GM21526 (cell line): Measurements from ENCODE around the gene ELFN2.

ENCODE experiments used
- ATAC-seq: cut with Tn5 transposase; IDR thresholded peaks from one replicate; pipeline ENCODE4 v1.9.1; 2021; ENCODE audit warnings: moderate library complexity; ENCODE audit not compliant: unreplicated experiment, low FRiP score

ELFN2 gene

DNA sequence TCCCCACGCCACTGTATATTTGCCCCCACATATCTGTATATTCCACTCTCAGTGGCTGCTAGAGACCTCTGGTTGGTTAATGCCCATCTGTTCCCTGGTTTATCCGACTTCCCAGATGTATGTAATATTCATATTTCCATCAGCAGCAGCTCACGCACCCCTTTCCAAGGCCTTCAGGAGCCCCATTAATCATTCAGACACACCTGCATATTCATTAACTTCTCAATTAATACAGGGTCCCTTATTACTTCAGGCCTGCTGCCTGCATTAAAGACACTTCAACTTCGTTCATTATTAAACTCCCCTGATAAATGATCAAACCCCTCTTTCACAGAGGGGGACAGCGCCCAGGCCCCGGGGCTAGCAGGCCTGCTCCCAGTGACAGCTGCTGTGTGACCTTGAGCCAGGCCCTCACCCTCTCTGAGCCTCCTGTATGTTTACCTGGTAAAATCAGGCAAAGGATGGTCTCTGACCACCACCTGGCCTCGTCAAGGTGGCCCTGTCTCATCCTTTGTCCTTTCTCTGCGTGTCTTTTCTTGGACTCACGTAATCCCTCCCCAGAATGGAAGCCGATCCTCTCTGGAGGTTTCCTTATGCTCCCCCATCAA lies 34.5 kb downstream of the ELFN2 start:
- no peak for ATAC-seq

DNA sequence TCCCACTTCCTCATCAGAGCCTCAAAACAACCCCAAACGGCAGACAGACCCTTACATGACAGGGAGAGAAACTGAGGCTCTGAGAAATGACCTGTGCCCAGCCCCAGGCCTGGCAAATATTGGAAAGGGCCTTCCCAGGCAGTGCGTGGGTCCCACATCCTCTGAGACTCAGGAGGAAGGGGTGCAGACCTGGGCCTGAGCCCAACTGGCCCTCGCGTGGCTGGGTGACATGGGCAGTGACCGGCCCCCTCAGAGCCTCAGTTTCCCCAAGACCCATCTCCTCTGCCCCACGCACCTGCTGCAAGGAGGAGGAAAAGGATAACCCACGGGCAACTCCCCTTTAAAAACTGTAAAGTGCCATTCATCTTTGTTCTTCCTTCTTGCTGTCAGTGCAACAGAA lies 35.6 kb downstream of the ELFN2 start:
- ATAC-seq, result no peak

DNA sequence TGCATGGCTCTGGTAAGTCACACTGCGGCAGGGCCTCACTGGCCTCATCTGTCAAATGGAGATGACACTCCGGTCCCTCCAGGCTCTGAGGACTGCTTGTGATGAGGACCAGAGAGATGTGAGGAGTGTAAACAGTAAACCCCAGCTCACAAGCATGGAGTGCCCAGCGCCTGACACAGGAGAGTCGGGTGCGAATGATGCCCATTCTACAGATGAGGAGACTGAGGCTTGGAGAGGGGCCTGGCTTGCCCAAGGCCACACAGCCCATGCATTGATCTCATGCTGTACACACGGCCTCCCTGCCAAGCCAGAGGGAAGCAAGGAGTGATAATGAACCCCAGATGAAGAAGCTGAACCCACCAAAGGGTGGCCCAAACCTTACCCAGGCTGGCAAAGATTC lies 37.2 kb downstream of the ELFN2 start:
- ATAC-seq, result no peak

DNA sequence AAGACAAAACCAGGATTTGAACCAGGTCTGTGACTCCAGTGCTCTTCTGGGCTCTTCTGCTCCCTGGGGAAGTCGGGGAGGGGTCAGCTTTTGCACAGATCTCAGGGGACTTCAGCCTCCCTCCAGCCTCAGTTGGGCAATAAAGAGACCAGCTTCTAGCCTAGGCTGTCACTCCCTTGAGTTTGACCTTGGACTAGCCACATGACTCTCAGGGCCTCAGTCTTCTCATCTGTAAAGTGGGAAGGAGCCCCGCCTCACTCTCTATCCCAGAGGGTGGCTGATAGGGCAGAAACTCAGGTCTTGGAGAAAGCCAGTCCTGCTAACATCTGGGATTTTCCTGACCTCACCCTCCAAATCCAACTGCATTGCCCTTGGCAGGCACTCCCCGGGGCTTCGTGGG lies 38.7 kb downstream of the ELFN2 start:
- ATAC-seq, result no peak

DNA sequence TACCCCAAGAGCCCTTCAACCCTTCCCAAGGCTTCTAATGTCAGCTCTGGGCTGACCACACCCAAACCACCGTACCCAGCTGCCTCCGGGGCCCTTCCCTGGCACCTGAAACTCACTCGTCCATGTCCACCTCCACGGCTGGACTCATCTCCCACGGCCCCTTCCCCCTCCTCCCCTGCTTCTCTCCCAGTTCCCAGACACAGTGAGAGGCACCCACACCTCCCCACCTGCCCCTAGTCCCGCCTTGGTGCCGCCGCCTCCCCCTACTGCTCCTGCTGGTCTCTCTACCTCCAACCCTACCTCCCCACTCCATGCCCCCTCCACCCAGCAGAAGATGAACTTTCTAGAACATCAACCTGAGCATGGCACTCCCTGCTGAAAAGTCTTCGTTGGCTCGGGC lies 39.5 kb downstream of the ELFN2 start:
- ATAC-seq, result no peak

DNA sequence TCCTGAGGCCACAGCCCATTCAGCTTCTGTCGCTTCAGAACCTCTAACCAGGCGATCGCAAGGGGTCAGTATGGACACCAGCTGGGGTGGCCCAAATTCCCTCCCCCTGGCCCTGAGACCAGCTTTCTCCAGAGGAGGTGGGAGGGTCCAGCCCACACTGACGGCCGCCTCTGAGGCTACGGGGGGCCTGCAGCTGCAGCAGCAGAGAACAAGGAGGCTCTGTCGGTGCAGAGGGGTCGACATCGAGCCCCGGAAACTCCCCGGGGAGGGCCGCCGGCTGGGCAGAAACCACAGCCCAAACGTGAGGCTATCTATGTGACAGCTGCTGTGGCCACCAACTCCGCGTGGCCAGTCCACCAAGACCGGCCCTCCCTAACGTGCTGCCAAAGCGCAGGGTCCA lies 40.8 kb downstream of the ELFN2 start:
- ATAC-seq, result no peak

DNA sequence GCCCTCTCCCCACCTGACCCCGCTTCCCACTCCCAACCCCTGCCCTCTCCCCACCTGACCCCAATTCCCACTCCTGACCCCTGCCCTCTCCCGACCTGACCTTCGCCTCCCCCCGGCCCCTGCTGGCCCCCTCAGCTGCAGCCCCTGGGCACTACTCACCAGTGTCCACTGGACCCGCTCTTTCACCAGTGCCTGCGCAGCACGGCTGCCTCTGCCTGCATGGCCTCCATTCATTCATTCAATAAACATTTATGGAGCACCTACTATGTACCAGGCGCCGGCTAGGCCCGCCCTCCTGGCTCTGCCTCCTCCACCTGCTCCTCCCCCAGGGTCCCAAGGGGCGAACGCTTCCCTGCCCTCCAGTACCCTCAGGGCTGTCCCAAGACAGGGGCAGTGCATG lies 42.6 kb downstream of the ELFN2 start:
- no peak for ATAC-seq

DNA sequence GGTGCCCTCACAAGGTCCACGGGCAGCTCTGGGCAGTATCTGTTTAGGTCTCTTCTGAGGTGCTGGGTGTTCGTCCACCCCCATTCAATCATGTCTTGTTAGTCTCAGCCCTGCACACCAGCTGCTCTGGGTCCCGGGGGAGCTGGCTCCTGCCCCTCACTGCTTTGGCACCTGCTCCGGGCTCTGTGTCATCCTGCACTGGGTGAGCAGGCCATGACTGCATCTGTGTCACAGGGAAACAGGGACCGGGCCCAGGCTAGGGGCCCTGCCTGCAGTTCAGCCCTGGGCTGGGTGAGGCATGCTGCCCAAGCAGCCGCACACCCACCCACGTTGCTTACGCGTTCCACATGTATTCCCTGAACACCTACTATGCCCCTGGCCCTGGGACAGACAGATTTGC lies 43.9 kb downstream of the ELFN2 start:
- ATAC-seq, result no peak

DNA sequence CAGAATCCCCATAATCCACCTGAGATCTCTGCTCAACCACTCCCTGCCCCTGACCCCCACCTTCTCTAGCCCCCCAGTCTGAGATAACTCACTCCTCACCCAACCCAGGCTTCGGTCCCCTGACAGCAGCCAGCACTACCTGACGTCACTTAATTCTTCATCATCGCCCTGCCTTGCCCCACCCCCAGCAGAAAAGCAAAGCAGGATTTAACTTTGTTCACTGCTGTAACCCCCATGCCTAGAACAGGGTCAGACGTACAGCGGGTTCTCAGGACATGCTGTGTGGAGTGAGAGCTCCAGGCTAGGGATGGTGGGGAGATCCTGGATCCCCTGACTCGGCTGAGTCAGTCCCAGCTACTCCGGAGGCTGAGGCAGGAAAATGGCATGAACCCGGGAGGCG lies 45.8 kb downstream of the ELFN2 start:
- no peak for ATAC-seq

DNA sequence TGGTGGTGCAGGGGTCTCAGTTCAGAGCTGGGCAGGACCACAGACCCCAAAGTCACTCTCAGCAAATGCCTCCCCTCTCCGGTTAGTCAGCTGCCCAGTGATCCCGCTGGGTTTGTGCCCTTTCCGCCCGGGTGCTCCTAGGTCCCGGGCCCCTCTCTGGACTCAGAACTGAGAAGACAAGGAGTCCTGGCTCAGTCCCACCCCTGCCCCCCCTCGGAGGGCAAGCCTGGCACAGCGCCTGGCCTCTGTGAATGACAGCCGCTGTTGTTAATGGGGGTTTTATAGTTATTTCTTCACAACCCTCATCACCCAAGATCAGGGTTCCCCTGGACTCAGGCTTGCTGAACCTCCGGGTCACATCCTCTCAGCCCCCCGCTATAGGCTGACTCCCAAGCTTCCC lies 47.6 kb downstream of the ELFN2 start:
- ATAC-seq, result no peak

DNA sequence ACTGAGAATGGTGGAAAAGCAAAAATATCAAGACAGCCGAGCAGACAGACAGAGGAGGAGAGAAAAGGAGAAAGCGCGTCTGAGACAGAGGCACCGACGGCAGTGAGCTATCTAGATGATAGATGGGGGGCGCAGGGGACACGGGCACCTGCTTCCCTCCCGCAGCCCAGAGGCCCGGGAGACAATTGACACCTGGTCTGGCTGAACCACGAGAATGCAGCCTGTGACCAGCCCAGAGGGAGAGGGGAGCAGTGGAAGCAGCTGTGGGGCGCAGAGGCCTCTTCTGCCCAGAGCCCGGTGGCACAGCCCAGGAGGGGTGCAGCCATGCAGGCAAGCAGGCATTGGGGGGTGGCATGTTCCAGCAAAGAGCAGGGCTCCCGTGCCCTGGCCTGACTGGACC lies 48.2 kb downstream of the ELFN2 start:
- ATAC-seq, result no peak

DNA sequence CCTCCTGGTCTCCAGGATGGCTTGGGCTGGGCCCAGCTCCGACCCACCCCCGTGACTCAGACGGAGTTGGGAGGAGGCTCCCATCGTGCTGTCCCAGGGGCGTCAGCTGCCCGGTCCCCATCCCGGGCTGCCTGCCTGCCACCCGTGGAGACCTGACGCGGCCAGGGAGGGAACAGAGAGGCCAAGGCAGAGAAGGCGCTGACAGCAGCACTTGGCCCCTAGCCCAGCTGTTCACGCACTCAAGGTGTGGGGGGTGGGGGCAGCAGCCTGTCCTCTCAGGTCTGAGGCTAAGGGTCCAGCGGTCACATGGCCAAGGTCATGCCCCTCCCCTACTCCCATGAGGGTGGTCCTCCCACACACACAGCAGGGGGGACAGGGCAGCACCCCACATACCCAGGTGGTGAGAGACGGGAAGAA lies 48.6 kb downstream of the ELFN2 start:
- ATAC-seq, result no peak

DNA sequence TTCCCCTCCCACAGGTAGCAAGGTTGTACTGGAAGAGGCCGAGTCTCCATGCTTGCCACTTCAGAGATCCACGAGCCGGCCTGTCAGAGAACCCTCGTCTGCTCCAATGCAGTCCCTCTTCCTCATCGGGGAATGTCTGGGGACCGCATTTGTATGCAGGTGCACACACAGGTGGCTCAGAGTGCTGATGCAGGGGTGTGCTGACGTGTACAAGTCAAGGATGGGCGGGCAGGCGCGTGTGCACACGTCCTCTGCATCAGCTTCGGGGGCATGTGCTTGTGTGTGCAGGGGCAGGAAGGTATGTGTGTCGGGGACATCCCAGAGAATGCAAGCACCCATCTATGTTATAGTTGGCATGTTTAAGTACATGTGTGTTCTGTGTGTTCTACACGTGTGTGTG lies 49.4 kb downstream of the ELFN2 start:
- ATAC-seq, result no peak

DNA sequence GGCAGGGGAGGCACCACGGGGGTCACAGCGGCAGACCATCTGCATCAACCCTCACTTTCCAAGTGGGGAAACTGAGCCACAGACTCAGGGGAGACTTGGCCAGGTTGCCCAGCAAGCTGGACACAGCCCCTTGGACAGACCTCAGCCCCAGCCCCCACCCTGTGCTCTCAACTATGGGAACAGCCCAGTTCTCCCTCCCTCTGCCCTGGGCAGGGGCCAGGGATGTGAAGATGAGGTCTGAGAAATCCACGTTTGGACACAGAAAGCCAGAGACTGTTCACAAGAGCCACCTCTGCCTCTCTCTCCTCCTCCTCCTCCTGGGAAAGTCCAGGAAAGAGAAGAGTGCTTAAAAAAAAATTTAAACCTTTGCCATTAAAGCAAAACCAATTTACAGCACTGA lies 50.1 kb downstream of the ELFN2 start:
- ATAC-seq, result no peak

DNA sequence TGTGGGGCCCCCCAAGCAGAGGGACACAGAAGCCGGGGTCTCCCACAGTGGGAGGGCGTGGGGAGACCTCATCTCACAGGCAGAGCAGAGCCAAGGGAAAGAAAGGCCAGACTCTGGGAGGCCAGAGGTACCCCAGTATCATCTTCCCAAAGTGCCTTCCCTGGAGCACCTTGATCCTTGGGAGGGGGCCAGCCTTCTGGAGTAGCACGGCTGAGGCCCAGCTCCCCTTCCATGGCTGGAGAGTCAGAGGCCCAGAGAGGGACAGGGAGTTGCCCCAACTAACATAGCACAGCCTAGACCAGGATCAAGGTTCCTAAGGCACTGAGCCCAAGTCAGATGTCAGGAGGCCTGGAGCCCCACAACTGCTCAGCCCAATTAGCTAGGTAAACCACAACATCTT lies 50.6 kb downstream of the ELFN2 start:
- no peak for ATAC-seq

DNA sequence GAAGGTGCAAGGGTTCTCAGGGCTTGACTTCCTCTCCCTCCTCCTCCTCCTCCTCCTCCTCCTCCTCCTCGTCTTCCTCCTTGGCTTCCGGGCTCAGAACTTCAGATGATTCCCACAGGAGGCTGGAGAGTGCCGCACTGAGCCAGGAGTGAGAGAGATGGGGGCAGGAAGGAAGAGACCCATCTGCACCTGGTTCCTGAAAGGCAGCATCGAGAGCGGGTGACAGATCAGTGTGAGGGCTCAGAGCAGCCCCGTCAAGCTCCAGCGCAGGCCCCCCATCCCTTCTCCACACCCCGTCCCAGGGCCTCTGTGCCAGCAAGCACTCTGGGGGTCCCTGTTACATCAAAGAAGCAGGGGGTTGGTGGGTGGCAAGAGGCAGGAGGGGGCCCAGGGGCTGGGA lies 51.5 kb downstream of the ELFN2 start:
- no peak for ATAC-seq

DNA sequence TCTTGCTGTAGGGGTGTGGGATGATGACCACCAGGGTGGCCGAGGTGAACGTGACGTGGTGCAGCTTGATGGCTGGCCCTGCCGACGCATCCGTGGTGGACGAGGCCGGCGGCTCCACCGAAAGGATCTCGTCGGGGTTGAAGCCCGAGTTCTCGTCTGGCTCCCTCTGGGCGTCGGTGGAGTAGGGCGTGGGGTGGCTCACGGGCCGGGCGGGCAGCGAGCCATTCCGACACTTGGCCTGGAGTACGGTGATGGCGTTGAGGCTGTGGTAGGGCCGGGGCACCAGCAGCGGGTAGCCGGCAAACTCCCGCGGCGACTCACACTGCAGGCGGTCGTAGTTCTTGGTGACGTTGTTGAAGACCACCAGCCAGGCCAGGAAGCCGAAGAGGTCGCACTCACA lies 52.7 kb downstream of the ELFN2 start:
- no peak for ATAC-seq

DNA sequence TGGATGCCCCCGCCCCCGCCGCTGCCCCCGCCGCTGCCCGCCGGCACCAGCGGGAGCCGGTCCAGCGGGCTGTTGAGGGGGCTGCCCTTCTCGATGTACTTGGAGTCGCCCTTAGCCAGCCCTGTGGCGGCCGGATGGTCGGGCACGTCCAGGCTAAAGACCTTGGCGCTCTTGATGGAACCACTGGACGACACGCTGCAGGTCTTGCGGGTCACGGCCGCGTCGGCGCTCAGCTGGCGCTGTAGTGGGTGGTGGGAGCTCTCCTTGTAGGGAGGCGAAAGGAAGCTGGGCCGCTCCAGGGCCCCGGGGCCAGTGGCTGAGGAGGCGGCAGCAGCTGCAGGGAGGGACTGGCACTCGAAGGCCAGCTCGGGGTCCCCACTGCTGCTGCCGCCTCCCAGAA lies 53.8 kb downstream of the ELFN2 start:
- ATAC-seq, result no peak

DNA sequence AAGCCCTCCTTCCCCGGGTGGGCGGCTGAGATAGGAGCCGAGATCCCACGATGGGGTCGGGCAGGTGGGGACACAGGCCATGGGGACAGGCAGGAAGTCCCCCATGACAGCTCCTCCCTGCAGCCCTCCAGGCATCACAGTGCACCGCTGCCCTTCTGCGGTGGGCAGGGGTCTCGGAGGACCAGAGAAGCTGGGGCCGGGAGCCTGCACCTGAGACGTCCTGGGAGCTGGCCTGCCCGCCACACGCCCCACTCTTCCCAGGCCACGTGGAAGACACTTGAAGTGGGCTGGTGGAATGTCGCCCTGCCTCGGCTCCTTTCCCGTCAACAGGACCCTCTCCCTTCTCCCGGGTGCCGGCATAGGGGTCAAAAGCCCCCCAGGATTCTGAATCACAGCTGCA lies 55.4 kb downstream of the ELFN2 start:
- no peak for ATAC-seq

DNA sequence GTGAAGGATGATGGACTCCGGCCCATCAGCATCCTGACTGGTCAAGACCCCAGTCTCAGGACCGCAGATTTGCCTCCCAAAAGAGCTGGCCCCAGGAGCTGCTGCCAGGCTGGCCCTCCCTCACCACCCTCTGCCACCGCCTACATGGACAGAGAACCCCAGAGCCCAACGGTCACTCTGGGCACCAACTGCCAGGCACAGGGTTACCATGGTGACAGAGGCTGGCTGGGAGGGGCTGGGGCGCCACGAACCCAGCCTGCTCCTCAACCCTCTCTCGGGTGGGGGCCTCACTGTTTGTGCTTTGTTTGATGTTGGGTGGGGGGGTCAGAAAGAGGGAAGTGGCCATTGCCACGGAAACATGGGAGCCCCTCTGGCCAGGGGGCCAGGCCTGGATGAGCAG lies 55.8 kb downstream of the ELFN2 start:
- ATAC-seq, result no peak

DNA sequence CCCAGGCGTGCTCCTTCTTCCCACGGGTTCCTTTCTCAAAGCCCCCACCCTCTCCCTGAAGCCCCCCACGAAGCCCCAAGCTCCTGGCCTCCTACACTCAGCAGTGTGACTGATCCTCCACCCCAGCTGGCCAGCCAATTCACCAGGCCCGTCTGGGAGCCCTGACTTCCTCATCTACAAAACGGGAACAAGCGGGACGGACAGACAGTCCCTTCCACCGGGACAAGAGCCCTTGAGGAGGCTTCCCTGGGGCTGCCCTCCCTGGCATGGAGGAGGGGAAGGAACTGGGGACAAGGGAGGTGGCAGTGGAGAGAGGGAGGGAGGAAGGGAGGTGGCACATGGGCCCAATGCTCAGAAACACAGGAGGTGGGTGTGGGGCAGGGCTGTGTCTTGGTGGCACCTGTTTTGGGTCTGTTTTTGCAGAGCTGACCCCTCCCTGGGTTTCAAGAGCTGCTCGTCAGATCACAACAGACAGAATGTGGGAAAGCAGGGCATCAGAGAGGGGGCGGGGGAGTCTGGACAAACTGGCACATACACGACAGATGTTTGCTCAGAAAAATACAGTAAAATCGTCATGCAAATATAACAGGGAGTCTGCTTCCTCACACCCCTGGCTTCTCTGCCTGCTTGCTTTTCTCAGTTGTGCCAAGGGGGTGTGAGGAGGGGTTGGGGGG lies 56.8 kb downstream of the ELFN2 start:
- no peak for ATAC-seq

DNA sequence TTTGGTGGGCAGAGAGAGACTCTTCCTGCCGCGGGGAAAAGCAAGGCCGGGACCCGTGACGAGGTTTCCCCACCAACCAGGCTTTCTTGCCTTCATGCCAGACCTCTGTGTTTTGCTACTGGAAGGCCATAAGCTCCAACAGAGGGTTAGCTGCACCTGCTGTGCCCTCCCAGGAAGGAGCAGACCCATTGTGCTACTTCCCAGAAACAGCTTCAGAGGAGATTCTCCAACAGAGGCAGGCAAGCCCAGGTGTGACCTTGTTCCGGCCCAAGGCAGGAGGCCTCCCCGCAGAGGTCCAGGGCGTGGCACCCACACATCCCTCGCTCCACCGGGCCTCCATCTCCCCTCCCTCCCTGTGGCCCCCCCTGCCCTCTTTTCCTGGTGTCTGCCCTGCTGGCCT lies 57.8 kb downstream of the ELFN2 start:
- no peak for ATAC-seq

DNA sequence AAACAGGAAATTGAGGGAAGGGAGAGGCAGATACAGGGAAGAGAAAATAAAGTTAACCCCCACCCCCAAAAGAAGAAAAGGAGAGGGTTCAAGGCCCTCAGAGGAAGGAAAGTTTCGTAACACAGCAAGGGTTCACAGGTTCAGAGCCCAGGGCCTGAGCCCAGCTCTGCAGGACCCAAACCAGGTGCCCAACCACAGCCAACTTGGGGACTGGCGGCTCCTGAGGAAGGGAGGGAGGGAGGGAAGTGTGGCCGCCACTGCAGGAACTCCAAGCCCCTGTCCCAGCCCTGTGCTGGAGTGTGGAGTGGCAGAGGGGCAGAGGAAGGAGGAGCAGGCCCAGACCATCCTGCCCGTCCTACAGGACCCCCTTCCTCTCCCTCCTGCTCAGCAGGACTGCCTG lies 59.2 kb downstream of the ELFN2 start:
- ATAC-seq, result no peak
